Measurements from ENCODE around the gene CFAP221. TPM values are rescaled to one million over a fixed set of nuclear protein-coding genes. Genes with fewer than 3 reads are reported as not detected.

CFAP221 gene
- total and polyA plus RNA-seq, 2 experiments from 2014 or later = 0.16 TPM; not detected in 1

DNA sequence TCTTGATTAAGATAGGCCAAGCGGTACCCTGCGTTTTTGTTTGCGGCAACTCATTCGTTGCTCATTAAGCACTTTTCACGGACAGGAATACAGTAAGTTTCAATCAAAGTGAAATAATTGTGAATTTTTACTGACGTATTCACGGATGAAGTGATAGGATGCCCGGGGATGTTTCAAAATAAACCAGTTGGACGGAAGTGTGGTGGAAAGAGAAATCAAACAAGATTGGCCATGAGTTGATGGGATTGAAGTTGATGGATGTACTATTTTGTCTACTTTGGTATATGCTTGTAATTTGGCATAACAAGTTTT, 135.2 kb downstream of the CFAP221 start:
- Histone ChIP-seq H2AFZ (peak overlapping the region; percentile 97), H4K20me1 (ENCODE audit: insufficient read depth) (no peaks in the 10 kb centered on the region), H3K9me3 (ENCODE audit: low read depth) (no peaks in the 10 kb centered on the region), H3K9me2 (ENCODE audit: insufficient read depth) (0 out of 2 replicates have a peak, but pooled peaks cover 4% of the 10 kb centered on the region), H3K27ac (no peak overlapping the region), H3K4me3 (peak overlapping the region; percentile 93), H3K9ac (peak overlapping the region; percentile 81), H3K4me2 (ENCODE audit: unreplicated experiment) (peak overlapping the region; percentile 84), H3K79me2 (ENCODE audit: insufficient read depth) (peaks cover 17% of the 10 kb centered on the region), H3K4me1 (ENCODE audit: insufficient read depth) (peaks cover 4% of the 10 kb centered on the region; the same call in 1 of the 2 replicates), H3F3A (ENCODE audit: insufficient read depth) (peaks cover 4% of the 10 kb centered on the region; the same call in 1 of the 2 replicates), H3K27me3 (replicated peaks; ENCODE audit: insufficient read depth) (peaks cover 3% of the 10 kb centered on the region; the same call in 1 of the 2 replicates), H3K36me3 (ENCODE audit: low read depth) (no peaks in the 10 kb centered on the region)
- 1 to 3% methylated on average over 9 of the region's 9 CpGs for WGBS, 2 experiments (ENCODE audit: low coverage in 1 of 2, low lambda C conversion rate in 2 of 2, missing lambda C conversion rate in 2 of 2)
- in situ Hi-C loops (cut with MboI) = no loop called here
- DNase-seq = no peak
- TF ChIP-seq EZH2 (IDR thresholded peaks at IDR 0.05; ENCODE audit: insufficient read depth, poor library complexity, severe bottlenecking) (no peak), EZH2phosphoT487 (IDR thresholded peaks at IDR 0.05; ENCODE audit: insufficient read depth, low read depth) (no peak)

DNA sequence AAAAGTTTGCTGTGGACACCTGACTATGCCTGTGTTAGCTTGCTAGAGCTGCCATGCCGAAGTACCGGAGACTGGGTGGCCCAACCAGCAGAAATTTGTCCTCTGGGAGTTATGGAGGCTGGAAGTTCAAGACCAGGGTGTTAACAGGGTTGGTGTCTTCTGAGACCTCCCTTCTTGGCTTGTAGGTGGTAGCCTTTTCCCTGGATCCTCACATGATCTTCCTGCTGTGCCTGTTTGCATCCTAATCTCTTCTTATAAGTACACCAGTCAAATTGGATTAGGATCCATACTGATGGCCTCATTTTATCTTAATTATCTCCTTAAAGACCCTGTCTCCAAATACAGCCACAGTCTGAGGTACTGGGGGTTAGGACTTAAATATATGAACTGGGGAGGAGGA, 135.6 kb downstream of the CFAP221 start:
- peak overlapping the region; percentile 81 for H3K9ac ChIP-seq
- peak overlapping the region; percentile 97 for H2AFZ ChIP-seq
- TF ChIP-seq EZH2 (IDR thresholded peaks at IDR 0.05; ENCODE audit: insufficient read depth, poor library complexity, severe bottlenecking) = no peak
- no peak for TF ChIP-seq EZH2phosphoT487 (IDR thresholded peaks at IDR 0.05; ENCODE audit: insufficient read depth, low read depth)

DNA sequence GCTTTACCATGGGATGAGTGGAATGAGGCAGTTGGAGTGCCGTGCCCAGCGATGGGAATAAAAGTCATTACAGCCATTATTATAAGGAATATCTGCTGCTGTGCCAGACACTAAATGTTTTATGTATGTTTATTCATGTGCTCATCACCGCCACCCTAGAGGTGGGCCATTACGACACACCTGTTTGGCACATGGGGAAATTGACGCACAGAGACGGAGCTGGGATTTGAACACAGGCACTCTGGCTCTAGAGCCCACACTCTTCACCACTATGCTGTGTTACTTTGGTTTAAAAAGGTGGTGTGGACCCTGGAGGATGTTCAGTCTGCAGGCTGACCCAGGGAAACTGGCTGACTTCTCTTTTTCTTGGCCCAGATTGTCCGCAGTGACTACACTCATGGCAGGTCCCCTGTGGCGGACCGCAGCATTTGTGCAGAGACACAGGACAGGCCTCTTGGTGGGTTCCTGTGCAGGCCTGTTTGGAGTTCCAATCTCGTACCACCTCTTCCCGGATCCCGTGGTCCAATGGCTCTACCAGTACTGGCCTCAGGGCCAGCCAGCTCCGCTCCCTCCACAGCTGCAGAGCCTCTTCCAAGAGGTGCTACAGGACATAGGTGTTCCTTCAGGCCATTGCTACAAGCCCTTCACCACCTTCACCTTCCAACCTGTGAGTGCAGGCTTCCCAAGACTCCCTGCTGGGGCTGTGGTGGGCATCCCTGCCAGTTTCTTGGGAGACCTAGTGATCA, 136.4 kb downstream of the CFAP221 start:
- H3K4me2 ChIP-seq (ENCODE audit: unreplicated experiment) = no peak overlapping the region
- H3K9ac ChIP-seq = no peak overlapping the region
- no peaks in the 10 kb centered on the region for H4K20me1 ChIP-seq (ENCODE audit: insufficient read depth)
- TF ChIP-seq EZH2 (IDR thresholded peaks at IDR 0.05; ENCODE audit: insufficient read depth, poor library complexity, severe bottlenecking) (no peak), EZH2phosphoT487 (IDR thresholded peaks at IDR 0.05; ENCODE audit: insufficient read depth, low read depth) (no peak)
- peaks cover 3% of the 10 kb centered on the region; the same call in 1 of the 2 replicates for H3K27me3 ChIP-seq (replicated peaks; ENCODE audit: insufficient read depth)
- H3K79me2 ChIP-seq (ENCODE audit: insufficient read depth) = peaks cover 17% of the 10 kb centered on the region
- H3K4me1 ChIP-seq (ENCODE audit: insufficient read depth) = peaks cover 4% of the 10 kb centered on the region; the same call in 1 of the 2 replicates
- no peak overlapping the region for H2AFZ ChIP-seq
- H3K27ac ChIP-seq = no peak overlapping the region
- in situ Hi-C loops (cut with MboI) = no loop called here
- no peaks in the 10 kb centered on the region for H3K9me3 ChIP-seq (ENCODE audit: low read depth)
- 0 out of 2 replicates have a peak, but pooled peaks cover 4% of the 10 kb centered on the region for H3K9me2 ChIP-seq (ENCODE audit: insufficient read depth)
- peaks cover 4% of the 10 kb centered on the region; the same call in 1 of the 2 replicates for H3F3A ChIP-seq (ENCODE audit: insufficient read depth)
- H3K36me3 ChIP-seq (ENCODE audit: low read depth) = no peaks in the 10 kb centered on the region
- 97 to 100% methylated on average over 13 of the region's 13 CpGs for WGBS, 2 experiments (ENCODE audit: low coverage in 1 of 2, low lambda C conversion rate in 2 of 2, missing lambda C conversion rate in 2 of 2)
- 0 out of 2 replicates have a peak overlapping the region, but pooled peaks have one; percentile 93 for H3K4me3 ChIP-seq
- no peak for DNase-seq

More for the DNA sequence above, 135.6 kb downstream of the CFAP221 start:
- Histone ChIP-seq H3K27ac (no peak overlapping the region), H3K4me2 (ENCODE audit: unreplicated experiment) (peak overlapping the region; percentile 84), H3K36me3 (ENCODE audit: low read depth) (no peaks in the 10 kb centered on the region), H3K4me1 (ENCODE audit: insufficient read depth) (peaks cover 4% of the 10 kb centered on the region; the same call in 1 of the 2 replicates), H3K4me3 (peak overlapping the region; percentile 93), H4K20me1 (ENCODE audit: insufficient read depth) (no peaks in the 10 kb centered on the region), H3K27me3 (replicated peaks; ENCODE audit: insufficient read depth) (peaks cover 3% of the 10 kb centered on the region; the same call in 1 of the 2 replicates), H3K9me3 (ENCODE audit: low read depth) (no peaks in the 10 kb centered on the region), H3K79me2 (ENCODE audit: insufficient read depth) (peaks cover 17% of the 10 kb centered on the region), H3K9me2 (ENCODE audit: insufficient read depth) (0 out of 2 replicates have a peak, but pooled peaks cover 4% of the 10 kb centered on the region), H3F3A (ENCODE audit: insufficient read depth) (peaks cover 4% of the 10 kb centered on the region; the same call in 1 of the 2 replicates)
- WGBS, 2 experiments (ENCODE audit: low coverage in 1 of 2, low lambda C conversion rate in 2 of 2, missing lambda C conversion rate in 2 of 2) = 75 to 81% methylated on average over 2 of the region's 2 CpGs
- DNase-seq = no peak
- in situ Hi-C loops (cut with MboI) = no loop called here

DNA sequence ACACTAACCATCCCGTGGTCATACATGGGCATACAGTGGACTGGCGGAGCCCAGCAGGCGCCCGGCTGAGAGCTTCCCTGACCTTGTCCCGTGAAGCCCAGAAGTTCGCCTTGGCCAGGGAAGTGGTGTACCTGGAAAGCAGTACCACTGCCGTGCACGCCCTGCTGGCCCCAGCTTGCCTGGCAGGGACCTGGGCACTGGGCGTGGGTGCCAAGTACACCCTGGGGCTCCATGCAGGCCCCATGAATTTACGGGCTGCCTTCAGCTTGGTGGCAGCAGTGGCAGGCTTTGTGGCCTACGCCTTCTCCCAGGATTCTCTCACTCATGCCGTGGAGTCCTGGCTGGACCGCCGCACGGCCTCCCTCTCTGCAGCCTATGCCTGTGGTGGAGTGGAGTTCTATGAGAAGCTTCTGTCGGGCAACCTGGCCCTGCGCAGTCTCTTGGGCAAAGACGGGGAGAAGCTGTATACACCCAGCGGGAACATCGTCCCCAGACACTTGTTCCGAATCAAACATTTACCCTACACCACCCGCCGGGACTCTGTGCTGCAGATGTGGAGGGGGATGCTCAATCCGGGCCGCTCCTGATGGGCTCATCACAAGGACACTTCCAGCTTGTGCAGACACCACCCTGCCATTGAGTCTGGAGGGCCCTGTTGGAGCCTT, 137.1 kb downstream of the CFAP221 start:
- H3F3A ChIP-seq (ENCODE audit: insufficient read depth) = peaks cover 4% of the 10 kb centered on the region; the same call in 1 of the 2 replicates
- H4K20me1 ChIP-seq (ENCODE audit: insufficient read depth) = no peaks in the 10 kb centered on the region
- no peaks in the 10 kb centered on the region for H3K36me3 ChIP-seq (ENCODE audit: low read depth)
- no peak overlapping the region for H3K9ac ChIP-seq
- in situ Hi-C loops (cut with MboI) = no loop called here
- H3K79me2 ChIP-seq (ENCODE audit: insufficient read depth) = peaks cover 17% of the 10 kb centered on the region
- DNase-seq = no peak
- peaks cover 4% of the 10 kb centered on the region; the same call in 1 of the 2 replicates for H3K4me1 ChIP-seq (ENCODE audit: insufficient read depth)
- H3K27me3 ChIP-seq (replicated peaks; ENCODE audit: insufficient read depth) = no peaks in the 10 kb centered on the region; the same call in 1 of the 2 replicates
- no peak overlapping the region for H3K4me2 ChIP-seq (ENCODE audit: unreplicated experiment)
- 0 out of 2 replicates have a peak, but pooled peaks cover 4% of the 10 kb centered on the region for H3K9me2 ChIP-seq (ENCODE audit: insufficient read depth)
- 89 to 96% methylated on average over 24 to 25 of the region's 25 CpGs for WGBS, 2 experiments (ENCODE audit: low coverage in 1 of 2, low lambda C conversion rate in 2 of 2, missing lambda C conversion rate in 2 of 2)
- H2AFZ ChIP-seq = no peak overlapping the region
- no peak for TF ChIP-seq EZH2phosphoT487 (IDR thresholded peaks at IDR 0.05; ENCODE audit: insufficient read depth, low read depth)
- no peak for TF ChIP-seq EZH2 (IDR thresholded peaks at IDR 0.05; ENCODE audit: insufficient read depth, poor library complexity, severe bottlenecking)
- H3K27ac ChIP-seq = no peak overlapping the region
- no peaks in the 10 kb centered on the region for H3K9me3 ChIP-seq (ENCODE audit: low read depth)
- H3K4me3 ChIP-seq = no peak overlapping the region

All from GM23248 (cell line).